GM20000 (cell line): Measurements from ENCODE around the gene TCFL5.

Experiments
- DNase-seq: peaks from one replicate; pipeline ENCODE4 v3.0.0; 2012; ENCODE audit warnings: low spot score
- CTCF ChIP-seq: IDR thresholded peaks from 2 replicates; pipeline ENCODE4 v1.5.1; 2012; ENCODE audit warnings: mild to moderate bottlenecking, control low read depth; ENCODE audit errors: extremely low read depth, missing control alignments

TCFL5 gene

GRCh38 chr20:62802026-62802712, 59.5 kb downstream of the TCFL5 start:
- no peak for DNase-seq
- TF ChIP-seq CTCF, result no peak

DNA sequence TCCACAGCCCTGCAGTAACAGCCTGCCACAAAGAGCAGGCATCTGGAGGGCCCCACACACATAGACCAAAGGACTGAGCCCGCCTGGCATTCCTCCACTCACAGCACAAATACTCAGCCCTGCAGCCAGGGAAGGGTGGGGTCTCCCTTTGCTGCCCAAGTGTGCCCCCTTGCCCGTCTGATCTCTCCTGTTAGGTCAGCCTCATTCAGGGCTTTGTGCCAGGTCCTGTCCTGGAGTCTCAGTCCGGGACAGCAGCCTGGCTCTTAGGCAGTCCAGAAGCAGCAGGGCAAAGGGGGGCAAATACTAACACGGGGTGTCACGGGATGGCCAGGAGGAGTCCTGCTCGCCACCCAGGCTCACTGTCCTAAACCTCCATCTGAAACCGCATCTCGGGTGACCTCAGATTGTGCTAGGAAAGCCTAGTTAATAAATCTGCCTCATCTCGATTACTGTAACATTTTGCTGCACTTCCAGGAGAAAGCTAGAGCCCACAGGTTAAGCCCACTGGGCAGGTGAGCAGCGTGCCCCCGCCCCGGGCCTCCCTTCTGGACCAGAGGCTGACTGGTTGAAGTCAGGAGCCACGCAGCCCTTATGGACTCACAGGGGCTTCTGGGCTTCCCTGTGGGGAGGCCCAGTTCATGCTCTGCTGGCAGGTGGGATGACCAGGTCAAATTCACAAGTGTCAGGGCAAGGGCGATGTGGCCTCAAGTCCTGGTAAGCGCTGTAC, 60.2 kb downstream of the TCFL5 start:
- no peak for TF ChIP-seq CTCF
- no peak for DNase-seq

DNA sequence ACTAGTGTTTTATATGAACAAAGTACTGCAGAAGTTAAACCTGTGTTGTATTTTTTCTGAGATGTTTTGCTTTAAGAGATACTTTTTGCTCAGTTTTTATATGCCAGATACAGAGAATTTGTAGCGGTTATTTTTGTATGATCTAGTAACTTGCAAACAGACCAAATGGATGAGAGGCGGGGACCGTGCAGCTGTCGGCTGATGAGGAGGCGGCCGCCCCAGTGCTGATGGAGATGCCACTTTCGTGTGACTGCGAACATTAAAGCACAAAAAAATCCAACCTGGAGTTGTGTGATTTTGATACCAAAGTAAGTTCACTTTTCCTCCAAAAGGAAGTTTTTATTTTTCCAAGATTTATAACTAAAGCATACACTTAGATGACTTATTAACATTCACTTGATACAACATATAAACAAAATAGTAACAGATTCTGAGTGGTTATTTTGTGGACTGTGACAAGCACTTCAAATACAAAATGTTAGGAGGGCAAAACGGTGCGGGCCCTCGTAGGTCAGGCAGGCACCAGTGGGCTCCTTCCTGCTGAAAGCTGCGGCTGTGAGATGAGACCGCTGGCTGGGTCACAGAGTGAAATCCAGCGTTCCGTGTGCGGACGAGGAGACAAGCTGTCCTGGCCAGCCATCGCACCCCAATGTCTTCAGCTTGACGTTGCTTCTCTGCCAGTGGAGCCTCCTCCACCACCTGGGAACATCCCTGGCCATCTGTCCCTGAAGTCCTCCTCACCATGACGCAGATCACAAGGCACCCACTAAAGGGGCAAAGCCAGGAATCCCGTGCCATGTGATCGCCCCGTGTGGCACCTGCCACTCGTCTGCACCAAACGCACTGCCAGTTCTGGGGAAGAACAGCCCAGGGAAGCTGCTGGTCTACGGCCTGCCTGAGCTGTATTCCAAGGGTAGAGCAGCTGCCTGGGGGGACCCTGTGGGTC, 61.0 kb downstream of the TCFL5 start:
- no peak for TF ChIP-seq CTCF
- no peak for DNase-seq

- no peak for DNase-seq
- no peak for TF ChIP-seq CTCF
Observed at GRCh38 chr20:62799873-62800272, 61.7 kb downstream of the TCFL5 start.

GRCh38 chr20:62799459-62799858, 62.2 kb downstream of the TCFL5 start:
- TF ChIP-seq CTCF, result no peak
- no peak for DNase-seq

GRCh38 chr20:62799036-62799435, 62.6 kb downstream of the TCFL5 start:
- TF ChIP-seq CTCF, result no peak
- DNase-seq, result no peak
